Cardiac septum (tissue), 1 donor: ENCODE measurements around the gene SRPK2. TPM values are rescaled to one million over a fixed set of nuclear protein-coding genes. Genes with fewer than 3 reads are reported as not detected.
"Not testable (repeated sequence)": the region's sequence is repeated elsewhere in the genome, so short reads cannot be mapped to it uniquely, and the experiment has no call there.

ENCODE experiments used
- DNase-seq: peaks from one replicate; pipeline ENCODE4 v3.0.0-alpha.2; 2020; ENCODE audit warnings: low spot score
- intact Hi-C: fragments of 100-400 bp; cut with DNase I; formaldehyde crosslinking; loops from one replicate; pipeline ENCODE4 v1.14.0; 2022
- total RNA-seq: library from RNA; stranded (reverse); fragmentation: NEBNext Ultra II Directional; extraction: Animal tissue kit (Norgen Biotek cat#: 25700); gene quantifications from one replicate; pipeline ENCODE4 v1.2.1, GENCODE V29; 2021
- donor health status: DM: no; HTN: no; CAD: no.

The SRPK2 gene
- total RNA-seq, 1 donor from 2014 or later = 37.8 TPM

GRCh38 chr7:105245398-105246114 lies 143.2 kb downstream of the SRPK2 start:
- intact Hi-C loops = loop anchor here (10.0 kb wide), 1 partner anchor 231 kb away; the partner anchor contains the start of gene KMT2E
- no peak for DNase-seq

GRCh38 chr7:105244594-105244993 lies 144.1 kb downstream of the SRPK2 start:
- intact Hi-C loops = loop anchor here (10.0 kb wide), 1 partner anchor 230 kb away; the partner anchor contains the start of gene KMT2E
- peak; percentile 83 for DNase-seq

- intact Hi-C loops = loop anchor here (10.0 kb wide), 1 partner anchor 226 kb away; the partner anchor contains the start of gene KMT2E
- no peak for DNase-seq
These were observed 147.5 kb downstream of the SRPK2 start for GRCh38 chr7:105241198-105241597.

- no peak for DNase-seq
- intact Hi-C loops = no loop called here
These were observed 150.4 kb downstream of the SRPK2 start for GRCh38 chr7:105238198-105238765.

- intact Hi-C loops = no loop called here
- no peak for DNase-seq
These were observed 153.8 kb downstream of the SRPK2 start for GRCh38 chr7:105234886-105235285.

- DNase-seq, intact Hi-C loops: not testable (repeated sequence)
These were observed 155.9 kb downstream of the SRPK2 start for GRCh38 chr7:105232829-105233291.

GRCh38 chr7:105230486-105230885 lies 158.2 kb downstream of the SRPK2 start:
- intact Hi-C loops = no loop called here
- no peak for DNase-seq

- no peak for DNase-seq
- intact Hi-C loops = no loop called here
These were observed 159.1 kb downstream of the SRPK2 start for GRCh38 chr7:105229641-105230040.

- DNase-seq = no peak
- intact Hi-C loops = no loop called here
These were observed 160.2 kb downstream of the SRPK2 start for GRCh38 chr7:105228555-105228954.

- intact Hi-C loops = no loop called here
- DNase-seq = no peak
These were observed 161.3 kb downstream of the SRPK2 start for GRCh38 chr7:105227391-105227790.

GRCh38 chr7:105224884-105225651 lies 163.7 kb downstream of the SRPK2 start:
- intact Hi-C loops = no loop called here
- DNase-seq = no peak

GRCh38 chr7:105222953-105223352 lies 165.8 kb downstream of the SRPK2 start:
- DNase-seq = no peak
- intact Hi-C loops = no loop called here

GRCh38 chr7:105219771-105220160 lies 169.0 kb downstream of the SRPK2 start:
- intact Hi-C loops = no loop called here
- DNase-seq = no peak

GRCh38 chr7:105218939-105219770 lies 169.6 kb downstream of the SRPK2 start:
- intact Hi-C loops = no loop called here
- DNase-seq = no peak

- intact Hi-C loops = no loop called here
- no peak for DNase-seq
These were observed 170.5 kb downstream of the SRPK2 start for GRCh38 chr7:105218215-105218614.

- DNase-seq = no peak
- intact Hi-C loops = no loop called here
These were observed 171.9 kb downstream of the SRPK2 start for GRCh38 chr7:105216786-105217185.

GRCh38 chr7:105215821-105216220 lies 172.9 kb downstream of the SRPK2 start:
- DNase-seq = no peak
- intact Hi-C loops = no loop called here

- DNase-seq = no peak
- intact Hi-C loops = no loop called here
These were observed 173.5 kb downstream of the SRPK2 start for GRCh38 chr7:105215182-105215581.

- intact Hi-C loops = no loop called here
These were observed 175.1 kb downstream of the SRPK2 start for GRCh38 chr7:105213611-105214010.

GRCh38 chr7:105212212-105212611 lies 176.5 kb downstream of the SRPK2 start:
- DNase-seq = no peak
- intact Hi-C loops = no loop called here

More at GRCh38 chr7:105213611-105214010, 175.1 kb downstream of the SRPK2 start:
- DNase-seq = no peak
